GM23248 (cell line): ENCODE data around the gene YDJC.

ENCODE experiments used
- EZH2 ChIP-seq: fragments of 200-600 bp; sonication (generic); IDR thresholded peaks from 2 replicates; pipeline ENCODE4 v1.6.1; 2018; ENCODE audit warnings: antibody characterized with exemption, mild to moderate bottlenecking; ENCODE audit not compliant: insufficient read depth, poor library complexity, severe bottlenecking
- EZH2phosphoT487 ChIP-seq: fragments of 200-600 bp; sonication (generic); IDR thresholded peaks from 2 replicates; pipeline ENCODE4 v1.6.1; 2018; ENCODE audit warnings: antibody characterized with exemption, moderate library complexity, mild to moderate bottlenecking, low read depth; ENCODE audit not compliant: insufficient read depth

- TF ChIP-seq EZH2 (no peak), EZH2phosphoT487 (no peak)
These were observed 17.0 kb downstream of the YDJC start for GRCh38 chr22:21612858-21613257.
